Cardiac muscle cell (in vitro differentiated cells and primary cell): ENCODE data around the gene PRR30. TPM values are rescaled to one million over a fixed set of nuclear protein-coding genes. Genes with fewer than 3 reads are reported as not detected.

Experiments used
- DNase-seq, 2 donors: peaks; one replicate each; pipeline versions ENCODE4 v3.0.0 to v3.0.0-alpha.2; 2010 to 2017; ENCODE audit warnings: low read depth in 1 of 2, low spot score in 1 of 2
- H3K27ac ChIP-seq: fragments of 200-600 bp; sonication (generic); 2 replicates; pipeline ENCODE4 v1.5.1; 2016
- H3K27me3 ChIP-seq: fragments of 200-600 bp; sonication (generic); 2 replicates; pipeline ENCODE4 v1.6.0; 2016; ENCODE audit warnings: control low read depth
- H3K36me3 ChIP-seq: fragments of 200-600 bp; sonication (generic); 2 replicates; pipeline ENCODE4 v1.5.1; 2016; ENCODE audit warnings: control low read depth
- H3K4me1 ChIP-seq: fragments of 200-600 bp; sonication (generic); 2 replicates; pipeline ENCODE4 v1.8.1; 2017; ENCODE audit warnings: low read depth, mild to moderate bottlenecking, mixed run types
- H3K4me3 ChIP-seq: fragments of 200-600 bp; sonication (generic); 2 replicates; pipeline ENCODE4 v1.5.1; 2016; ENCODE audit warnings: mild to moderate bottlenecking
- H3K9me3 ChIP-seq: fragments of 200-600 bp; sonication (generic); 2 replicates; pipeline ENCODE4 v1.5.1; 2017; ENCODE audit warnings: low read depth, mild to moderate bottlenecking, control low read depth
- polyA plus RNA-seq: library from polyadenylated mRNA; unstranded; fragments of >200 nt; fragmentation: Nextera tagmentation; extraction: Ambion mirVana; gene quantifications from 2 replicates; pipeline ENCODE4 v1.2.1, GENCODE V29; 2016
- total RNA-seq: library from RNA; depleted of rRNA; stranded (reverse); fragments of >200 nt; gene quantifications from 2 replicates; pipeline ENCODE4 v1.2.3, GENCODE V29; 2016
- TF ChIP-seq, protein P1 (sequence below): IDR thresholded peaks from 2 replicates; pipeline ENCODE4 v1.5.1; 2012; ENCODE audit warnings: low read depth, mild to moderate bottlenecking, low read length

PRR30 gene
- total RNA-seq (not detected in 2 replicates), polyA plus RNA-seq (not detected in 2 replicates)

DNA sequence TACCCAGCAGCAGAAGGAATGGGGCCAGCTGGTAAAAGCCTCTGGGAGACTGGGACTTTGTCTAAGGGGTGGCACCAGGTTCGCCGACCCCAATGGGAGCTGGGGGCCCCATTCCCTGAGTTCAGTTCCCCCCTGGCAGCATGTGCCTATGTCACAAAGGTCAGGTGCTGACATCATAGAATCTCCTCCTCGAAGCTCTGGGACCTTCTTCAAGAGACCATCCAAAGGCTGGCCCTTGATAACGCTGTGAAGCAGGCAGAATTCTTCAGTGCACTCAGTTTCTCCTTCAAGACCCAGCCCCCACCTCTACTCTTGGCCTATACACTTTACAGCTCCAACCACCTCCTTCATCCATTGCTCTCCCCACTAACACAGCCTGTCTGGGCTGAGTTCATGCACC is at the start of gene PRR30:
Gene PRR30, minus strand, starts transcription at position 101 of the 400 bp plus-strand sequence. CDS start 1,081 bp downstream, outside the sequence.
- H3K27me3 ChIP-seq, result peaks cover 9% of the 10 kb centered on the region
- no peak for DNase-seq
- H3K36me3 ChIP-seq, result no peaks in the 10 kb centered on the region
- no peaks in the 10 kb centered on the region for H3K9me3 ChIP-seq
- H3K4me3 ChIP-seq, result no peak within 1 kb of the TSS
- H3K4me1 ChIP-seq, result no peaks in the 10 kb centered on the region
- no peak within 1 kb of the TSS for H3K27ac ChIP-seq
- TF ChIP-seq, protein P1, sequence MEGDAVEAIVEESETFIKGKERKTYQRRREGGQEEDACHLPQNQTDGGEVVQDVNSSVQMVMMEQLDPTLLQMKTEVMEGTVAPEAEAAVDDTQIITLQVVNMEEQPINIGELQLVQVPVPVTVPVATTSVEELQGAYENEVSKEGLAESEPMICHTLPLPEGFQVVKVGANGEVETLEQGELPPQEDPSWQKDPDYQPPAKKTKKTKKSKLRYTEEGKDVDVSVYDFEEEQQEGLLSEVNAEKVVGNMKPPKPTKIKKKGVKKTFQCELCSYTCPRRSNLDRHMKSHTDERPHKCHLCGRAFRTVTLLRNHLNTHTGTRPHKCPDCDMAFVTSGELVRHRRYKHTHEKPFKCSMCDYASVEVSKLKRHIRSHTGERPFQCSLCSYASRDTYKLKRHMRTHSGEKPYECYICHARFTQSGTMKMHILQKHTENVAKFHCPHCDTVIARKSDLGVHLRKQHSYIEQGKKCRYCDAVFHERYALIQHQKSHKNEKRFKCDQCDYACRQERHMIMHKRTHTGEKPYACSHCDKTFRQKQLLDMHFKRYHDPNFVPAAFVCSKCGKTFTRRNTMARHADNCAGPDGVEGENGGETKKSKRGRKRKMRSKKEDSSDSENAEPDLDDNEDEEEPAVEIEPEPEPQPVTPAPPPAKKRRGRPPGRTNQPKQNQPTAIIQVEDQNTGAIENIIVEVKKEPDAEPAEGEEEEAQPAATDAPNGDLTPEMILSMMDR, result no peak

DNA sequence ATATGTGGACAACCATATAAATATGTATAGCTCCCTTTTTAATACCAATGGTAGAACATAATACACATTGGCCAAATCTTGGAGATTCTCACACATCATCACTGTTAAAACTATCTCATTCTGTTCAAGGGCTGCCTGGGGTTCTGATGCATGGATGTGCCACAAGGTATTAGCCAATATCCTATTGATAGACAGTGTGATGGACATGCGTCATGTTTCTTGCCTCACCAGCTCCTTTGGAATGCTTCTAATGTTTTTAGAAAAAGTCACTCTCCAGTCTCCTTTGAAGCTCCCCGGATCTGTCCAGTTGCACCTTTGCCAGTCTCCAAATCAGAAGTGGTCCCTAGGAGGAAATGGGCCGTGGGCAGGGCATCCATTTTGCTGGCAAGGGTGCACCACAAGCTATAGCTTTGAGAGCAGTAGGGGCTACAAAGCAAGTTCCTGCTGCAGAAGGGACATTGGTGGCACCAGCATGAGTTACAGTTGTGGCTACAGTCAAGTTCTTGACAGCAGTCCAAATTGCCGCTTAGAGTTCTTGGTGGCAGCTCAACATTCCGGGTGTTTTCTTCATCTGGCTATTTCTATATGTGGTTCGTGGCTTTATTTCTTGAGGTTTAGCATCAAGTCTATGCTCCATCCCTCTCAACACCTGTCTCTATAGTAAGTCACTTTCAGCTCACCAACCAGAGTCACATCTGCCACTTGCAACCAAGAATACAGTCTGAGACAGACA is 47.6 kb upstream of the PRR30 start:
- Histone ChIP-seq H3K4me1 (peaks cover 18% of the 10 kb centered on the region), H3K27me3 (no peaks in the 10 kb centered on the region), H3K9me3 (no peaks in the 10 kb centered on the region), H3K4me3 (no peak overlapping the region), H3K27ac (no peak overlapping the region), H3K36me3 (no peaks in the 10 kb centered on the region)
- no peak for DNase-seq
- TF ChIP-seq, protein P1, result no peak

DNA sequence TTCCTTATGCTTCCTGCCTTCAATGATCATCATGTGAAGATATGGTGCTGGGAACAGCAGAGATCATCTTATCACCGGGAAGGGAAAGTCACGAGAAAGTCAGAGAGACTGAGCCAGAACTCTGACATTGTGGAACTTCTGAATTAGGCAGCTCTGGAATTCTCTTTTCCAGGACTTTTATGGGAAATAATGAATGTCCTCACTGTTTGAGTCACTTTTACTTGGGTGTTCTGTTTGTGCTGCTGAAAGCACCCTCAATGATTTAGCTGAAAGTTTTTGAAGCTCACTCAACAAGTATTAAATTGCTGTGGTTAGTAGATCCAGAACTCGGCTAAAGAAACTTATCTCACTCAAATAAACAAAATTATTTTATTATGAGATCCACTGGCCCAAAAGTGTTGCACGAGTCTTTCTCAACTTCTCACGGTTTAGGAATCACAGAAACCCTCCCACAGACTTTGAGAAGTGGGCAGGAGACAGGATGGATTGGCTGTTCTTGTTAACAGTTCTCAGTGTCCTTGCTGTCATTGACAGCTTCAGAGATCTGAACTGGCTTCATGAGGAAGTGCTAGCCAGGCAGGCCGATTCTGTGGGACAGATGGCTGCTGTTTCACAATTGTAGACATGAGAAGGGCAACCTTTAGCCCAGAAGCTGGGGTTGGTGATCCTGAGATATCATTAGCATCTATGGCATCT is 46.3 kb upstream of the PRR30 start:
- peak; percentile 19 to 78 for DNase-seq
- Histone ChIP-seq H3K27me3 (no peaks in the 10 kb centered on the region), H3K4me1 (peaks cover 18% of the 10 kb centered on the region), H3K27ac (peak overlapping the region; percentile 24), H3K4me3 (no peak overlapping the region), H3K36me3 (no peaks in the 10 kb centered on the region), H3K9me3 (no peaks in the 10 kb centered on the region)
- TF ChIP-seq, protein P1, result no peak

DNA sequence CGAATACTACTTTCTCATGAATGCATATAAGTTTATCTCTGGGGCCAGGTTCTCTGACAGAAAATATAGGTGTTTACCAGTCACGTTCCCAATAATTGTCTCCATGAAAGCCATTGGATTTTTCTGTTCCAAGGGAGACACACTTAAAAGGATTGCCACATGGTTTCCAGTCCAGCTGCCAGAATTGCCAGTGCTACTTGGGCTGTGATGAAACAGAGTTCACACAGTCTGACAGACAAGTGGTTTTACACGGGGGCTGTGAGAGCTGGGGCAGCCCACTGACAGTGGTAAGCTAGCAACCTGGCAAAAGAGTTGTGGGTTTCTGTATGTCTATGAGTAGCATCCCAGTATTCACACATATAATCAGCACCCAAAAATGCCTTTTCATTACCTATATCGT is 44.9 kb upstream of the PRR30 start:
- Histone ChIP-seq H3K36me3 (no peaks in the 10 kb centered on the region), H3K4me1 (peaks cover 18% of the 10 kb centered on the region), H3K9me3 (no peaks in the 10 kb centered on the region), H3K27me3 (no peaks in the 10 kb centered on the region), H3K27ac (peak overlapping the region; percentile 14), H3K4me3 (no peak overlapping the region)
- TF ChIP-seq, protein P1, result no peak
- DNase-seq, result peak; percentile 58 to 78

DNA sequence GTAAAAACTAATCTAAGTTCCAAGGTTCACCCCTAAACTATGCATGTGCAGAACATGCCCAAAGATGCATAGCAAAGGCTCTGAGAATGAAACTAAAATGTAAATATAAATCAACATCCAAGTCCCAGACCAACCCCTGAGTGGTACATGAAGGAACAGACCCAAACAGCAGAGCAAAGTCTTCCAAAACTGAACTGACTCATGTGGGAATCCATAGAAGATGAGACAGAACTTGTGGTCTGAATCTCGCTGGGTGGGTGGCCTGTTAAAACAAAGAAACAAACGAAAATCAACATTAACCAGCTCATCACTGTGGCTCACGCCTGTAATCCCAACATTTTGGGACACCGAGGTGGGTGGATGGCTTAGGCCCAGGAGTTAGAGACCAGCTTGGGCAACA is 43.1 kb upstream of the PRR30 start:
- Histone ChIP-seq H3K27ac (no peak overlapping the region), H3K36me3 (no peaks in the 10 kb centered on the region), H3K4me1 (peaks cover 18% of the 10 kb centered on the region), H3K4me3 (no peak overlapping the region), H3K9me3 (no peaks in the 10 kb centered on the region), H3K27me3 (no peaks in the 10 kb centered on the region)
- peak in 1 of 2 donors; percentile 25 for DNase-seq
- TF ChIP-seq, protein P1, result no peak
